COLO668 (cell line): Measurements from ENCODE around the gene TINCR.
"Not testable (repeated sequence)": the region's sequence is repeated elsewhere in the genome, so short reads cannot be mapped to it uniquely, and the experiment has no call there.

Experiments
- DNase-seq: peaks from one replicate; lab custom pipeline; 2025; ENCODE audit not compliant: unreplicated experiment; lab: John Stamatoyannopoulos, UW

TINCR gene

DNA sequence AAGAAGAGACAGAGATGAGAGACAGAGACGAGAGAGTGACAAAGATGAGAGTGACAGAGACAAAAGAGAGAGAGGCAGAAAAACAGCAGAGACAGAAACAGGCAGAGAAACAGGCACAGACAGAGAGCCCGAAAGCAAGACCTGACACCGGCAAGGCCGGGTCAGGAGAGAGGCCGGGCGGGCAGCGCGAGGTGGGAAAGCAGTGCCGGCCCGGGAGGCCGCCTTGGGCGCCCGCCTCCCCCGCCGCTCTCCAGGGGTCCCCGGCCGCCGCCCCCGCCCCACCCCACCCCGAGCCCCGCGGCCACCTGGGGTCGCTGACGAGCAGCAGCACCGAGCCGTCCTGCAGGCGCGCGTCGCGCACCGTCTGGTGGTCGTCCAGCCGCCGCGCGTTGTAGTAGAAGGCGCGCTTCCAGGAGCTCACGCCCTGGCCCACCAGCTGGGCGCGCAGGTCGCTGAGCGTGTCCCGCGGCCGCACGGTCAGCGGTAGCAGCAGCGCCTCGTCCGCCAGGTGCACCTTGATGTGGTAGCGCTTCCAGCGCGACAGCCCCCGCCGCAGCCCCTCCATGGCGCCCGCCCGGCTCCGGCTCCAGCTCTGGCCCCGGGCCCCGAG is at the start of gene TINCR:
TINCR (minus strand) TSS at position 594 of the 610 bp plus-strand sequence.
- DNase-seq = peak; percentile 29

DNA sequence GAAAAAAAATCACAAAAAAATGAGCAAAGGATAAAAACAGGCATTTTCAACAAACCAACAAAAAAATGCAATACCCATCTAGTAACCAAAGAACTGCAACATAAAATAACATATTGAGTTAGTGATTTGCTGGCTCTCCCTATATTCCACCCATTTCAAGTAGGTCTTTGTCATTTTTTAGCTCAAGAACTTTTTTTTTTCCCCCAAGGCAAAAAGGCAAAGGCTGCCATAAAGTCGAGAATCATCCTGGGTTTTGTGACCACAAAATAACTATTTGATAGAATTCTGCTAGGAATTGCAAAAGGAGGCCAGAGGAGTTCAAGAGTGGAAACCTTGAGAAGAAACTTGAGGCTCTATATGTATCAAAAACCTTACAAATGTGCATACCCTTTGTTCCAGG is 49.3 kb upstream of the TINCR start:
- DNase-seq = no peak

DNA sequence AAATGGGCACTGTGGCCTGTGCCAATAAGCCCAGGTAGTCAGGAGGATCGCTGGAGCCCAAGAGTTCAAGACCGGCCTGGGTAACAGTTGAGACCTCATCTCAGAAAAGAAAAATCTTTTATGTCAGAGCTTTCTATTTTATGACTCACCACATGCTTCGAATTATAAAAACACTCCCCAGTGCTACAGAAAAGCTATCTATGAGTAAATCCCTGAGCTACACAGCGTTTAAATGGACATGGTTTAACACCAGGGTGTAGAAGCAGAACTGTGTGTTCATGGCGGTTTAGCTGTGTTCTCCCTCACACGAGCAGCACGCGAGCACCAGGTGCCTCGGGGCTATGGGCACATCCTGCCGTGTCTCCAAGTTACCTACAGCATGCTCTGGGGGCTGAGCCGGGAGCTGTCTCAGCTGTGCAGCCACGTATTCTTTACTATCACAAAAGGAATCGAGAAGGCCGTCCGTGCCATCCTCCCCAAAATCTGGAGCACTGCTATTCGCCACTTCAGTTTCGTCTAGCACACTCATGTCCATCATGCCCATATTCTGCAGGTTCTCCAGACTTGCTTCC is 48.1 kb upstream of the TINCR start:
- no peak for DNase-seq

DNA sequence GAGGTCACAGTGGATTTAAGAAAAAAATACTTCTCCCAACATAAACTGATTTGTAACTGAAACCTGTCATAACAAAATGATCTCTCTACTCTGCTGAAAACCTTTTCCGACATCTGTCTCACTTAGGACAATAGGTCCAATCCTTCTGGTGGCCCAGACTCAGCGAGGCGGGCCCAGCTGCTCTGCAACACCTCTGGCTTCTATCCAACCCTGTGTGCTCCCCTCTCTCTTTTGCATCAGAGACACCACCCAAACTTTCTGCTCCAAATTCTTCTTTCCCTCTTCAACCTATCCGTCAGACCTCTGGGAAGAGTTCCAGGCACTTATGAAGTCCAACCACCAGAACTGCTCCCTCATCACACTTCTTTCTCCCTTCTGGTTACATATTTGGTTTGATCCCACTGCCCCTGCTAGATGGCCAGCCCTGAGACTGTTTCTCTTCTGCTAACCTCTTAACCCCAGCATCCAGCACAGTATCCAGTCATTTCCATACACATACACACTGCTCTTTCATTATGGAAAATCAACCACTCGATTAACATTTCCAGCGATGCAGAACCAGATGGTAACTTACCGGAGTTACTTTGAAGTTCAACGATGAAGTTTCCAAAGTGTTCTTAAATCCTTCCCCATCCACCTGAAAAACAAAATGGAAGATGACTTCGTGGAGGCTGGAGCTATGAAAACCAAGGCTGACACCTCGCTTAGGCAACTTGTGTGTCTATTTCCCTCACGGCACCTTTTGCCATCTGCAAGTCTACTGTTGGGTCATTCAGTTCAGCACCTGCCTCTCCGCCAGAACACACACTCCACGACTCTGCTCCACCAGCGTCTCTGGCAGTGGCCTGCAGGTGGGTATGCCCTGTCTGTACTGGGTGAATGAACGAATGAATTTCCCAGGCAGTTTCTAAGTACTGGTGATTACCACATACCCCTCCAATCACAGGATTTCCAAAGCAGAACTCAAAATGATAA is 45.4 kb upstream of the TINCR start:
- no peak for DNase-seq

DNA sequence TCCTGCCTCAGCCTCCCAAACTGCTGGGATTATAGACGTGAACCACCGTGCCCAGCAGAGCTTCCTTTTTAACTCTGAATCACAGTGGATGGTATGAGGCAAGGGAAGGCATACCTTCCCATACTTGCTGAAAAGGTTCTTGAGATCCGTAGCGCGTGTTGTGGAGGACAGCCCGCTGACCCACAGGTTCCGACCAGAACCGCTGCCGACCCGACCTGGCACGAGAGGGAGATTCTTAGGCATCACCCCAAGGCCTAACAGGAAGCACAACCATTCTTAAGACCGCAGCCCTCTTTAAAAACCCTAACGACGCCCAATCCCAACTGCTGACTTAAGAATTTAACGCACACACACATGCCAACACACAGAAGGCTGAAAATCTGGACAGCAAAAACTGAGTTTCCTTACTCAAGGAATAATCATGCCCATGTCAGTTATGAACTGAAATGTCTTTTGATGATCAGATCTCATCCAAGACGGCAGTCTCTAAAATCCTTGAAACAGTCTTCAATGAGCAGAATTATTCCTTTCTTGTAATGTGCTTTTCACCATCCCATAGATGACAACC is 42.2 kb upstream of the TINCR start:
- DNase-seq = no peak

DNA sequence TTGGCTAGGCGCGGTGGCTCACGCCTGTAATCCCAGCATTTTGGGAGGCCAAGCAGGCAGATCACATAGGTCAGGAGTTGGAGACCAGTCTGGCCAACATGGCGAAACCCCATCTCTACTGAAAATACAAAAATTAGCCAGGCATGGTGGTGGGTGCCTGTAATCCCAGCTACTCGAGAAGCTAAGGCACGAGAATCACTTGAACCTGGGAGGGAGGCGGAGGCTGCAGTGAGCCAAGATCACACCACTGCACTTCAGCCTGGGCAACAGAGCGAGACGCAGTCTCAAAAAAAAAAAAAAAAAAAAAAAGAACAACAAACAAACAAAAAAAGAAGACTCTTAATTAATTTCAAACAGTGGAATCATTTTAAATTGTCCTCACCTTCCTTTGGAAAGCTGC is 41.0 kb upstream of the TINCR start:
- not testable (repeated sequence) for DNase-seq

DNA sequence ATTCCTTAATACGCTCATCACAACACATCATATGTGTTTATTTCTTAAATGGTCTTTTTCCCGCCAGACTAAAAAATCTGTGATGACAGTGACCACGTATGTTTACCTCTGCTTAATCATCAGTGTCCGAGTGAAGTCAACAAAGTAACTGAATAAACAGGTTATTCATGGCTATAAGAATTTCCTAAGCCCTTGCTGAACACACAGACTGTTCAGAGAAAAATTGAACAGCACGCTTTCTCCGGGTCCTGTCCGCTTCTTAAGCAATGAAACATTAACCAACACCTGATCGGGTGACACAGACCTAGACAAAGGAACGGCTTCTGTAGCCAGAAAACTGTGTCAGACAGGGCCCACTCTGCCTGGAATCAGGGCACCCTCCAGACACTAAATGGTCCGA is 40.5 kb upstream of the TINCR start:
- DNase-seq = no peak

DNA sequence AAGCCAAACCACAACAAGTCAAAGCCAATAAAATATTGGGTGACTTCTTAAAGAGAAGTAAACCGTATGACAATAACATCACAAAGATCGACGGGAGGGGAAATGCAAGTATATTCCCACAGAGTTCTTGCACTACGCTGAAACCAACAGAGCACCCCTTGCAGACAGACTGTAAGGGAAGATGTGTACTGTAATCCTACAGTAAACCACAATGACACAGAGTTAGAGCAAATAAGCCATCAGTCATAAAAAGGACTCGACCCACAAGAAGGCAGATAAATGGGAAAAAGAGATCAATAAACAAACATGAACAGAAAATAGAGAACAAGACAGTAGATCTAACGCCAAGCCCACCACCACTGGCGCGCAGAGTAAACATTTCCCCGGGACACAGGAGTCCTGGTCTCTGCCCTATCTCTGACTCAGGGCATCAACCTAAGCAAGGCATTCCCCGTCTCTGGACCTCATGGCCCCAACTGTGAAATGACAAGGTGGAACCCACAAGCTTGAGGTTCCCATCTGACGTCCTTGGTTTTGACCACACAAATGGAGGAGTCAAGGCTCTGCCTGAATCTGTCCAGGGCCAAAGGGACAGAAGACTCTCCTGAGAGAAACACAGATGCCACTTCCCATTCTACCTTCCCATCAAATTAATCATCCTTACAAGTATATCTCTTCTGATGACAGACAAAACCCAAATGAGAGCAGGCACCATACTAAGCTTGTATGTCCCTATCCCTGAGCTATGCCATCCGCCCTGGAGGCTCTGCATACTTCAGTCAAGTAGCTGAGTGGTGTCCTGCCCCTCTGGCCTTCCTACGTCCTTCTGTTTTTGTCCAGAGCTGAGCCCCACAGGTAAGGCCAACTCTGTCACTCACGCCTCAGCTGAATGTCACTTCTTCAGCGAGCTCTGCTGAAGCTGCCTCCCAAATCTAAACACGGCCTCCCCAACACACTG is 39.8 kb upstream of the TINCR start:
- DNase-seq = no peak

DNA sequence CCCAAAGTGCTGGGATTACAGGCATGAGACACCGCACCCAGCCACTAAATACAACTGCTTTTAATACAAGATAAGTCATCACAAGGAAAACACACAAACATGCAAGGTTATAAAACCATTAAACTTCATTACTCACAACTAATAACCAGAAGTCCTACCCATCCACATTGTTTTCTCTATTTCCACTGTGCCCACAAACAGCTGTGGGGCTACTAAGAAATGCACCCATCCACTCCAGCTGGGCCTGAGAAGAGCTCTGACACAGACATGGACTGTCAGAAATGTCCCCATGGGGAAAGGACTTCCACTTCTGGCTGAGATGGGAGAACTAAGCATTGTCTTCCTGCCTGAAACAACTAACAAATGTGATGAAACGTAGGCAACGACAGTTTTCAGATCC is 37.6 kb upstream of the TINCR start:
- no peak for DNase-seq

DNA sequence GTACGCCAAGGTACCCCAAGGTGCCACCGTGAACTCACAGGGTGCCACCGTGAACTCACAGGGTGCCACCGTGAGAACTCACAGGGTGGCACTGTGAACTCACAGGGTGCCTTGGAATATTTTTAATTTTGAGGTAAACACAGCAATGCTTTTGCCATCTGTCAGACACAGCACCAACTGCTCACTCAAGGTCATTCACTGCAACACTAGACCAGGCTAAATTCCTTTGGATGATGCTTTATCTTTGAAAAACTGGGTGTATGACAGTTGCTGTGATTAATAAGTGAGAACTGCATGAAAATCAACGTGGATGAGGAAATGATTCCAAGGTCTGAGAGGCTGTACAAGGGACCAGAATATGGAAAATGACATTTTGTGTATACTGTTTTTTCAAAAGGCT is 35.9 kb upstream of the TINCR start:
- DNase-seq = no peak

DNA sequence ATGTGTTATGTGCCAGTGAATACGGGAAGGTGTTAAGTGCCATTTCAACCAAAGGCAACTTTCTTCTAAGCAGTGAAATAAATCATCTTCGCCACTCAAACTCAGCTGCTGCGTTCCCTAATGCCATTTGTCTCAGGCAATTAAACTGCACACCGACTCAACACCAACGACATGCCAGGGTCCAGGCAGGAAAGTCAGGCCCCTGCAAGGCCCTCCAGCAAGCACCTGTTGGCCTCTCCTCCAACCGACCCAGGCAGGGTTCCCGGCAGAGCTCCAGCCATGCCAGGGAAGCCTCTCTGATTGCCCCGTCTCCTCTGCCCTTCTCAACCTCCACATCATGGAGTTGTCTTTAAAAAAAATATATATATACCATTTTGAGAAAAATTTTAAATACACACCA is 33.0 kb upstream of the TINCR start:
- DNase-seq = no peak

DNA sequence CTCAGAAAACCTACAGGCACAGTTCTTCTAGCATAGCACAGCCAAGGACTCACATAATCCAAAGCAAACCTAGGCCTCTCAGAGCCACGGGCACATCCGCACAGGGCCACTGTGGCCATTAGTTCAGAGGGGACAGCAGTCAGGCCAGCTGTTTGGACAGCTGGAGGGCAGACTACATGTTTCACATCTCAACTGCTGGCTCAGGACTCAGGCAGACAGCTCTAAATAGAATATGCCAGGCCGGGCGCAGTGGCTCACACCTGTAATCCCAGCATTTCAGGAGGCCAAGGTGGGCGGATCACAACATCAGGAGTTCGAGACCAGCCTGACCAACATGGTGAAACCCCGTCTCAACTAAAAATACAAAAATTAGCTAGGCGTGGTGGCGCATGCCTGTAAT is 28.0 kb upstream of the TINCR start:
- peak; percentile 31 for DNase-seq

DNA sequence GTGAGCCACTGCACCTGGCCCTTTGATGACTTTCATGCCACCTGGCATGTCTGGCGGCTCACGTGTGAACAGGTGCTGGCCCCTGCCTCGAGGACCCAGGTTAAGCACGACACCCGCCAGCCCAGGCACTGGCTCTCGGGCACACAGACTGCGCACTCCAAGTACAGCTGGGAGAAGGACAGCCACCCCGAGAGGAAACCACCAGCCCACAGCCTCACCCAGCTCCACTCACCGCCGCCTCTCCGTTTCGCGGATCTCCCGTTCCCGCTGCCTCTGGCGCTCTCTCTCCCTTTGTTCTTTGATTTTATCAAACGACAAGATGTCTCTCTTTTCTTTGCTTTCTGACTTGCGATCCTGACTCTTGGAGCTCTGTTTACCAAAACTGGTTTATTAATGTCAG is 27.4 kb upstream of the TINCR start:
- DNase-seq = peak; percentile 93

DNA sequence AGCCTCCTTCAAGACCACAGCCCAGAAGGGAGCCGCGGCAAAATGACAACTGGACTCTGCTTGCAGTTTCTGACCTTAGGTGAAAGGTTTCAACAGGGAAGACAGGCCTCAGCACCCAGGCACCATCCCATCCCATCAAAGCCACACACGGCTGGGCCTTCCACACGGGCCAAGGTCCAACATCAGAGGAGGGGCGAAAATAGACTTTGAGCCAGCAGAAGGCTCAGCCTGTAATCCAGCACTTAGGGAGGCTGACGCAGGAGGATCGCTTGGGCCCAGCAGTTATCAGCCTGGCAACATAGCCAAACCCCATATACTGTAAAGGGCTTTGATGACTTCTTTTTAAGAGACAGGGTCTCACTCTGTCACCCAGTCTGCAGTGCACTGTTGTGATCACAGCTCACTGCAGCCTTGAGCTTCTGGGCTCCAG is 26.8 kb upstream of the TINCR start:
- DNase-seq = no peak

DNA sequence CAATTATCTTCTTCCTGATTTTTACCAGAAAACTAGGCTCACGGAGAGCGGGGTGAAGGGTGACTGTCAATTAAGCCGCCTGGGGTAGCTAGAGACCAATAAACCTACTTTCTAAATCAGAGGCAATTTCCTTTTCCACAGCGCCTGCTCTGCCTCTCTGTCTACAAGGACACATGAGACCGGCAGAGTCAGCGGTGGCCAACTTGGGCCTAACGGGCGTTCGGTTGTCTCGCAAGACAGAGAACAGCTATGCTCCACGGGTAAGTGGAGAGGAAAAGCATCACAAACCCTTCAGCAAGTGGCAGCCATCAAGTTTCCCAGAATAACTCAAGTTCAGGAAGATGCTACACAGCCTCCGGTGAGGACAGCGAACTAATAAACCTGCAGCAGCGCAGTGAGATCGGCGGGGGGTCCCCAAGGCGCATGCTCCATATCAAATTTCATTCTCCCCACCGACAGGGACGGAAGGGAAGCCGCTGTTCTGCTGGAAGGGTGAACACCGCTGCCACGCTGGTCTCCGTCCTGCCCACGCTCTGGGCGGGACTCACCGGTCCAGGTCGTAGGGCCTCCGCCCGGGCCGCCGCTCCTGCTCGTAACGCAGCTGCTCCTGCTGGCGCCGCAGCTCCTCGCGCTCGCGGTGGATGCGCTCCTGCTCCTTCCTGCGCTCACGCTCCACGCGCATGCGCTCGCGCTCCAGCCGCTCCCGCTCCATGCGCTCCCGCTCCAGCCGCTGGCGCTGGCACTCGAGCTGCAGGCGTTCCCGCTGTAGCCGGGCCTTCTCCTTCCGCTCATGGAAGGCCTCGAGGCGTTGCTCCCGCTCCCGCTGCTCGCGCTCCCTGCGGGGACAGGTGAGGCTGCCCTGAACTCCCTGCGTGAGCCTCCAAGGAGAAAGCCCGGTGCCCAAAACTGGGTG is 25.8 kb upstream of the TINCR start:
- no peak for DNase-seq

DNA sequence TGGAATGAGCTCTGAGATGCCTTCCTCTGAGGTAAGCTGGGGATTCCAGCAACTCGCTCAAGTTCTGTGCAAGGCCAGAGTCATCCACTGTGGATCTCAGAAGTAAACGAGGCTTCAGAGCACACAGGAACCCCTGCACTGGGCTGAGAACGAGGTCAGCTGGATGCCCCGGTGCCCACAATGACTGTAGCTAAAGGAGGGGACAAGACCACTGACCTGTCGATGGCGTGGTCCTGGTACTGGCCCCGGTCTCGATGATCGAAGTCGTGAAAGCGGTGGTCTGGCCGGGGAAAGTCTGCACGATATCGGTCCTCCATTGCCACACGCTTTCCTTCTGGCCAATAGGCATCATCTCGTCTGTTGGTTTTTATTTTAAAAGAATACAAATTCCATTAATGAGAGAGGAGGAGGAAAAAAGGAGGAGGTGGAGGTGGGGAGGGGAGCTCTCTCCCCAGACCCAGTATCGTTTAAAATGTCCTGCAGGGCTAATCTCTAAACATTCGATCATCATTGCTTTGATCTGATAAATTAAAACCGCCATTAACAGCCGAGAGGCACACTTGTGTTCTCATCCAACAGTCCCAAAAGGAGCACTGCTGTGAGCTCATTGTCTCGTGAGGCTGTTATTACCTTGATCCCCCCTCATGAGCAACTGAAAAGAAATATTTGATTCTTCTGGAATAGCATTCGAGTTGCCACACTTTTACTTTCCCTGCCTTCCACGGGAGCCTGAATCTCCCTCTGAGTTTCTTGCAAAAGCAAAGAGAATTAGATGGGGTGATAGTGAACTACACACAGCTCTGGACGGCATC is 25.0 kb upstream of the TINCR start:
- DNase-seq = no peak

DNA sequence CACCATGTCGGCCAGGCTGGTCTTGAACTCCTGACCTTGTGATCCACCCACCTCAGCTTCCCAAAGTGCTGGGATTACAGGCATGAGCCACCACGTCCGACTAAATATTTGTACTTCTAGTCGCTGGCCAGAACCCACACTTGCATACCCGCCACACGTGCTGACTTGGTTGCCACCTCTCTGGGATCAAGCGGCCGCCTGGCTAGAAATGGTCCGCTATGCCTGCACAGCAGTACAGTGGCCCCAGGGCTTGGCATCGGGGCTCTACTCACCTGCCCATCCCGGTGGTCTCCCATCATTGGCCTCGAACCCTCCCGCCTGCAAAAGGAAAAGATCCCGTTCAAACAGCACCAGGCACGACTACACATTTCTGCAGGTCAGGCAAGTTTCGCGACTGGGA is 23.7 kb upstream of the TINCR start:
- DNase-seq = no peak

DNA sequence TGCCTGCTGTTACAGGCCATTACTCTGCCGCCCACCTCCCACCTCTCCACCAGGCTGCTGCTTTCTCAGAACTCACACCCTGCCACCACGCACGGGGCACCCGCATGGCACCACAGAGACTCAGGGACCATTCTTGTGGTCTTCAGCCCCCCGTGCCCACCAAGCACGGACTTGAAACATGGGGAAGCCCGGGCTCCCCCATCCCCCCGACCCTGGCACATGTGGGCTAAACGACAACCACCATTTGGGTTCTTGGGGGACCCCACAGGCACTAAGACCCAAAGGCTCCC is 23.1 kb upstream of the TINCR start:
- DNase-seq = no peak
